ENCODE data around the gene LRRC75A.

GRCh38 chr17:16467886-16468285 lies 24.1 kb downstream of the LRRC75A start:
- TF ChIP-seq CTCF (IDR thresholded peaks at IDR 0.05; ENCODE audit: low read depth, low read length): no peak
- TF ChIP-seq POLR2A (IDR thresholded peaks at IDR 0.05; ENCODE audit: extremely low read depth, insufficient read length): no peak
- no peak for TF ChIP-seq MAX (IDR thresholded peaks at IDR 0.05; ENCODE audit: low read depth, low read length)
